Renal pelvis (tissue), 4 donors: ENCODE measurements around the gene AK4. TPM values are rescaled to one million over a fixed set of nuclear protein-coding genes. Genes with fewer than 3 reads are reported as not detected.

Experiments used
- DNase-seq: peaks from one replicate; pipeline ENCODE4 v3.0.0-alpha.2; 2013
- polyA plus RNA-seq, 3 donors: library from polyadenylated mRNA; unstranded; fragments of 120-200 nt; gene quantifications; one replicate each; pipeline ENCODE4 v1.2.1, GENCODE V29; 2013; ENCODE audit not compliant: insufficient read length in 3 of 3

AK4 gene
- polyA plus RNA-seq, 3 donors = 44.8 to 69.9 (median 65.8) TPM

- no peak for DNase-seq
Measured at GRCh38 chr1:65269612-65270011, 121.6 kb downstream of the AK4 start.

GRCh38 chr1:65276197-65276939 lies 128.4 kb downstream of the AK4 start:
- DNase-seq = no peak

DNA sequence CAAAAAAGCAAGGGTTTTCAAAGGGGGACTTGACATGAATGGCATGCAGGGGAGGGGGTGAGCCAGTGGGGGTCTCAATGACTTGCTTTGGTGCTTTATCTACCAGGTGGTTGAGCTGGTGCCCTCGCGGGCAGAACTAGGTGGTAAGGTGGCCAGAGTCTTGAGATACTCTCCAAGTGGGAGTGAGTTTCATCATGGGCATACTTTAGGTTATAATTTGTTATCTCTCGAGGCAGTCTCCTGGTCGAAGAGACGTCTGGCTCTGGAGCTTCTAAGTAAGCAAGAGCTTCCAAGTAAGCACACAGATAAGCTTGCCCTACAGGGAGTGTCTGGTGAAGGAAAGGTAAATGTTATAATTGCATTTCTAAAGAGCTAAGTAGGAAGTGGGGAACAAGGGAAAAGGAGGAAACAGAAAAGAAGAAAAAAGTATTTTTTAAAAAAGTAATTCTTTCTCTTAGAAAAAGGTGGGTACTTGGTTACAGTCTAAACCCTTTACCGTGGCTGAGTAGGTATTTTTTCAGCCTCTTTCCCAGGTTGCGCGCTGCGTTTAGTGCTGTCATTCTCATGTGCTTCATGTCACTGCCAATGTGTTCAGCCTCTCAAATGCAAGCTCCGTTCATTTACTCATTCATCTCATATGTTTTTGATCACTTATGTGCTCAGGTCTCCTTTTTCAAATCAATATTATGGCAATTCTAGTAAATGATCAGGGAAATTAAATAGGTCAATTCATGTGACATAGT lies 129.8 kb downstream of the AK4 start:
- DNase-seq = no peak

DNA sequence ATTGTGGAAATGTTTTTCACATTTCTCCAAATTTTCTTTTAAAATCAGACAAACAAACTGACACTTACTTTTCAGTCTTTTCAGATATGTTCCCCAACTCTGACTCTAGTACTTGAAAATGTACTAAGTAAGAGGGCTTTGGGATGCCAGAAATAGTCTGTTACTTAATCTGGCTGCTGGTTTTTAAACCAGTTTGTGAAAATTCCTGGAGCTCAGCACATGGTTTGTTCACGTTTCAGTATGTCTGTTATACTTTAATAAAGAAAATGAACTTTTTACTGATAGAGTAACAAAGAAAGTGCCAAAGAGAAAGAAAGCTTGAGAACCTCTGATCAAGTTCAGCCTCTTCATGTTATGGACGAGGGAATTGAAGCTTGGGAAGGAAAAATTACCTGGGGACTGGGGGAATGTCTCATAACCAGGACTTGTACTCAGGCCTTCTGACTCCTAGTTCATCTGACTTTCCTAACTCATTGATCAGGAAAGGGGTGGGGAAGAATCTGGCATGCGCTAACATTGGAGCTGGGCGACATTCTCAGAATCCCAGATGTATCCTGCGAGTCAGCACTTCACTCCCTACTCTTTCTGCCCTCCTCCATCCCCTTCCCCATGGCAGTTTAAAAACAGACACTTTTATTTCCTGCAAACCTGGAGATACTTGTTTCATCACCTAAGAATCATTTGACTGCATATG lies 130.5 kb downstream of the AK4 start:
- peak; percentile 8 for DNase-seq

- peak; percentile 2 for DNase-seq
Measured at GRCh38 chr1:65279070-65279779, 131.2 kb downstream of the AK4 start.

Other genes starting within 250 kb of the AK4 start
- gene JAK1, start 181.7 kb upstream of the AK4 start, polyA plus RNA-seq = 100 to 1,000 TPM in 1 of 3 donors, 10 to 100 TPM in 2; 94.8 to 109 (median 97.9) TPM
- 1 to 10 TPM; 5.6 to 8.0 (median 7.4) TPM for gene DNAJC6, start 161.3 kb downstream of the AK4 start, polyA plus RNA-seq